ENCODE results near the gene ADCY6. TPM values are rescaled to one million over a fixed set of nuclear protein-coding genes. Genes with fewer than 3 reads are reported as not detected.
A peak's percentile ranks its signal among the peaks of the same experiment; 100 is the strongest.

The ADCY6 gene
- polyA plus RNA-seq, 6 donors from 2014 or later, result not detected

DNA sequence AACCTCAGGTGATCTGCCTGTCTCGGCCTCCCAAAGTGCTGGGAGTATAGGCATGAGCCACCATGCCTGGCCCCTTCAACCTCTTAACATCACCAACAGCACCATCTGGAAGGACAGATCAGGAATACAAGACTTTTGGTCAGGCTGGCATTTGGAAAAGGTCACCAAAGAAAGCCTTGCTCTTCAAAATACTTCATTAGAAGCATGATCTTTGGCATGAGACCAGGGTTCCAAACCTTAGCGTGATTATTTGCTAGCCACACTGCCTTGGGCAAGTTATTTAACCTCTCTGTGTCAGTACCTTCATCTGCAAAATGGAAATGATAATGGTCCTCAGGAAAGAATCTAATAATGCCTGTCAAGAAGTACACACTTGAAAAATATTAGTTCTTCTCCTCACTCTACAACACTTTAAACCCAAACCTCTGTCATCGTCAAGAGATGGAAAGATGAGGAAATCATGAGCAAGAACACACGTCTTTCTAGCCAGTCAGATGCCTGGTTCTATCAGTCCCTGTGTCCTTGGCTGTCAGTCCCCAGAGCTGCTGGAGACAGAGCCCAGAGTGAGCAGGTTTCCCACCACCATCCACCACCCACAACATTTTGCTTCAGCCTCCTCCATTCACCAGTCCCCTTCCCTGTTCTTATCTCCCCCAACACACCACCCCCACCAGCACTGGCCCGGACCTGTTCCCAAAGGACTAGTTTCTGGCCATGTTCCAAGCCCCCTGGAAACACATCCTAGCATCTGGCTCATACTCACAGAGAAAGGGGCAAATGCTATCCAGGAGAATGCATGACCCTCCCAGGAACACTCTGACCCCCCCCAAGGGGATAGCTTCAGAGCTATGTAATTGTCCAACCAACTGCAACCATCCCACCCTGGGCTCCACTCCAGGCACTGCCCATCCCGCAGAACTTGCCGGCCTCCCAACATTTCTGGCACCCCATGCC, 2.0 kb downstream of the ADCY6 start:
- Mint-ChIP-seq H3K4me3 (peak overlapping the region in 5 of 8 donors; percentile 2 to 89 (median 53)), H3K27ac (peak overlapping the region in 1 of 6 donors; percentile 5), H3K27me3 (peaks cover 42 to 69% (median 57%) of the 10 kb centered on the region in 3 donors), H3K4me1 (peaks cover 11 to 24% (median 18%) of the 10 kb centered on the region in 3 donors), H3K9me3 (no peaks in the 10 kb centered on the region), H3K36me3 (no peaks in the 10 kb centered on the region)
- DNase-seq (no peak), ATAC-seq (ENCODE audit: low read depth in 2 of 2) (no peak)

DNA sequence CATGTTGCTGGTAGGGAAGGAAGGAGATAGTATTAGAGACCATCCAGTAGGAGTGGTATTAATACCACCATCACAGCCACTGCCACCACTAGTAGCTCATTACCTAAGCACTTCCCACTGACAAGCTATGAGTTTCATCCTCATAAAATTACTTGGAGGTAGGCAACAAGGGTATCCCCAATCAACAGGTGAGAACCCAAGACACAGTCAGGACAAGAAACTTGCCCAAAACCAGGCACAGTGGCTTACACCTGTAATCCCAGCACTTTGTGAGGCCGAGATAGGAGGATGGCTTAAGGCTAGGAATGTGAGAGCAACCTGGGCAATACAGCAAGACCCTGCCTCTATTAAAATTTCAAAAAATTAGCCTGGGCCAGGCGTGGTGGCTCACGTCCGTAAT, 5.5 kb downstream of the ADCY6 start:
- Mint-ChIP-seq H3K36me3 (no peaks in the 10 kb centered on the region), H3K4me3 (no peak overlapping the region), H3K27ac (peak overlapping the region in 1 of 6 donors; percentile 49), H3K27me3 (peaks cover 29 to 42% (median 35%) of the 10 kb centered on the region in 3 donors), H3K4me1 (peaks cover under 1 to 12% (median 7%) of the 10 kb centered on the region in 3 donors), H3K9me3 (no peaks in the 10 kb centered on the region)
- DNase-seq (no peak), ATAC-seq (ENCODE audit: low read depth in 2 of 2) (no peak)

DNA sequence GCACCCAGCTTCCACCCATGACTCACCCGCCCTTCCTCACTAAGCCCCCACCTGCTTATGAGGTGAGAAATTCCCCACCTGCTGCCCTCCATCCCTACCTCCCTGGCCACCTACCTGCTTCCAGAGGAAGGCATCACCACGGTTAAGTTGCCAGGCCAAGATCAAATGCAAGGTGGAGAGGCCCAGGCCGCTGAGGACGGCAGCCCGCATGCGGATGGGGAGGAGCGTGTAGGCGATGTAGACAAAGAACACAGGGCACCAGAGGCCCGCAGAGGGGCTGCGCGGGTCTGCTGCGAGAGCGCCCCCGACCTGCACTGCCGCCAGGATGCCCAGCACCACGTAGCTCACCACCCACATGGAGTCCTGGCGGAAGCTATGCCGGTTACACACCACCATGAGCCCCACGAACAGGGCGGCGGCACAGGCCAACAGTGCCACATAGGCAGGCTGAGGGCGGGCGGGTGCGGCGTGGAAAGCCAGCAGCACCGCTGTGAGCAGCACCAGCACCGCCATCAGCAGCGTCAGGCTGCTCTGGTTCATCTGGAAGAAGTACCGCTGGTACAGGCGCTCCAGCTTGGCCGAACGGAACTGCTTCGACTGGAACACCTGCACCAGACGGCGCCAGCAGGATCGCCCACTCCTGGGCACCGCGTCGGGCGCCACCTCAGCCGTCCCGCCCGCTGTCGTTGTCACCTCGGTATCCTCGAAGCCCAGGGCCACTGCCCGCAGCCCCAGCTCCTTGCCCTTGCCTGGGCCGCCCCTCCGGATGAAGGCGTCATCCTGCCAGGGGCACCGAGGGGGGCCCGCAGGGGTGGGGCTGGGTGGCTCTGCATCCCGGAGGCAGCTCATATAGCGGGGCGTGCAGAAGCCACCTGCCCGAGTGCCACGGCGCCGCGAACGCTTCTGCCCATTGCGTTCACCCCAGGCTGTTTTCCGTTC, 6.2 kb downstream of the ADCY6 start:
- DNase-seq (no peak), ATAC-seq (ENCODE audit: low read depth in 2 of 2) (no peak)
- Mint-ChIP-seq H3K27me3 (peaks cover 24 to 35% (median 28%) of the 10 kb centered on the region in 3 donors), H3K9me3 (no peaks in the 10 kb centered on the region), H3K36me3 (no peaks in the 10 kb centered on the region), H3K27ac (peak overlapping the region in 1 of 6 donors; percentile 49), H3K4me1 (peaks cover 0 to 5% (median 0%) of the 10 kb centered on the region in 3 donors), H3K4me3 (no peak overlapping the region)

DNA sequence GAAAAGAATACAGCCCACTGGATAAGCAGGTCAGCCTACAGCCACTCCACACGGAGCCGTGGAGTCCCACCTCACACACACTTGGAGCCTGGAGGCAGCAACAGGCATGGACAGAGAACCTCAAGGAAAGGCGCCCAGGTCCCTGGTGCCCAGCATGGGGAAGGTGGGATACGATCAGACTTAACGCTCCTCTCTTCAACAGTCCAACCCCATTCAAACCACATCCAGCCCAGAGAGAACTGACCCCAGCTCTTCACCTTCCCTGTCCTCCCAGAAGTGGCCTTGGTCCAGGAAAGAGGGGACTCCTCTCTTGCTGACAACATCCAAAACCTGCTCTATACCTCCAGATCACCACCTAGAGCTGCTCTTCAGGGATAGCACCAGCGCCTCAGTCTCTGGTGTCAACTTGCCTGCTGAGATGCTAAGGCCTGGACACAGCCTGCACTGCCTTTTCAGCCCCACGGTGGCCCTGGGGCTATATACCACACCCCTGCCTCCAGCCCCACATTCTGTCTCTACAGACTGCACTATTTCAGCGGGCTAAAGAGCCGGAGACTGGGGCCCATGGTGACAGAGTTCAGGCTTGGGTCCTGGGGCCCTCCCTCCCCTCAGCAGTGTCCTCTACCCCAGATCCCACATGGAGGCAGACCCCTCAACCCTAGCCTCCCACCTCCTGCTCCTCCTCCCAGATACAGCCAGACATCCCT, 7.0 kb downstream of the ADCY6 start:
- H3K4me3 Mint-ChIP-seq, result no peak overlapping the region
- H3K9me3 Mint-ChIP-seq, result no peaks in the 10 kb centered on the region
- peaks cover 17 to 27% (median 20%) of the 10 kb centered on the region in 3 donors for H3K27me3 Mint-ChIP-seq
- H3K4me1 Mint-ChIP-seq, result peaks cover 0 to 5% (median 2%) of the 10 kb centered on the region in 3 donors
- no peak overlapping the region for H3K27ac Mint-ChIP-seq
- DNase-seq (no peak), ATAC-seq (ENCODE audit: low read depth in 2 of 2) (no peak)
- no peaks in the 10 kb centered on the region for H3K36me3 Mint-ChIP-seq

GRCh38 chr12:48780381-48781025, 8.4 kb downstream of the ADCY6 start:
- Mint-ChIP-seq H3K4me1 (peaks cover 0 to 5% (median 2%) of the 10 kb centered on the region in 3 donors), H3K4me3 (no peak overlapping the region), H3K27ac (no peak overlapping the region), H3K27me3 (peaks cover 4 to 16% (median 9%) of the 10 kb centered on the region in 3 donors), H3K36me3 (no peaks in the 10 kb centered on the region), H3K9me3 (no peaks in the 10 kb centered on the region)
- DNase-seq (no peak), ATAC-seq (ENCODE audit: low read depth in 2 of 2) (no peak)

DNA sequence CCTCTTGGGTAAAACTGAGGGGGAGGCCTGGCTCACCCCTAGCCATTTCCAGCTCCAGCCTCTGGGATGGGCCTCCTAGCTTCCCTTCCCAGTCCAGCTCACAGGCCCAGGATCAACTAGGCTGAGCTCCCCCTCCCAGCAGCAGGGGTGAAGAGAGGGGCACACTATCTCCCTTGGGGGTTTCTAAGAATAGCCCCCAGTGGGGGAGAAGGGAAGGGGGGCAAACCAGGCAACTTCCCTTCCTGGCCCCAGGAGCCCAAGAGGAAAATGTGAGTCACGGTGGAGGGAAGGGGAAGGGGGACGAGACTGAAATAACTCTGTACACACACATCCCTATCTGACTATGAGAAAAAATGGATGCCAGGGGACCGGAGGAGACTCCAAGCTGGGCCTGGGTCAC, 9.0 kb downstream of the ADCY6 start:
- no peaks in the 10 kb centered on the region for H3K9me3 Mint-ChIP-seq
- H3K4me1 Mint-ChIP-seq, result peaks cover 0 to 5% (median 2%) of the 10 kb centered on the region in 3 donors
- no peak for ATAC-seq (ENCODE audit: low read depth in 2 of 2)
- no peaks in the 10 kb centered on the region for H3K36me3 Mint-ChIP-seq
- H3K27ac Mint-ChIP-seq, result peak overlapping the region in 1 of 6 donors; percentile 59
- no peak for DNase-seq
- H3K4me3 Mint-ChIP-seq, result no peak overlapping the region
- peaks cover 4 to 11% (median 4%) of the 10 kb centered on the region in 3 donors for H3K27me3 Mint-ChIP-seq

DNA sequence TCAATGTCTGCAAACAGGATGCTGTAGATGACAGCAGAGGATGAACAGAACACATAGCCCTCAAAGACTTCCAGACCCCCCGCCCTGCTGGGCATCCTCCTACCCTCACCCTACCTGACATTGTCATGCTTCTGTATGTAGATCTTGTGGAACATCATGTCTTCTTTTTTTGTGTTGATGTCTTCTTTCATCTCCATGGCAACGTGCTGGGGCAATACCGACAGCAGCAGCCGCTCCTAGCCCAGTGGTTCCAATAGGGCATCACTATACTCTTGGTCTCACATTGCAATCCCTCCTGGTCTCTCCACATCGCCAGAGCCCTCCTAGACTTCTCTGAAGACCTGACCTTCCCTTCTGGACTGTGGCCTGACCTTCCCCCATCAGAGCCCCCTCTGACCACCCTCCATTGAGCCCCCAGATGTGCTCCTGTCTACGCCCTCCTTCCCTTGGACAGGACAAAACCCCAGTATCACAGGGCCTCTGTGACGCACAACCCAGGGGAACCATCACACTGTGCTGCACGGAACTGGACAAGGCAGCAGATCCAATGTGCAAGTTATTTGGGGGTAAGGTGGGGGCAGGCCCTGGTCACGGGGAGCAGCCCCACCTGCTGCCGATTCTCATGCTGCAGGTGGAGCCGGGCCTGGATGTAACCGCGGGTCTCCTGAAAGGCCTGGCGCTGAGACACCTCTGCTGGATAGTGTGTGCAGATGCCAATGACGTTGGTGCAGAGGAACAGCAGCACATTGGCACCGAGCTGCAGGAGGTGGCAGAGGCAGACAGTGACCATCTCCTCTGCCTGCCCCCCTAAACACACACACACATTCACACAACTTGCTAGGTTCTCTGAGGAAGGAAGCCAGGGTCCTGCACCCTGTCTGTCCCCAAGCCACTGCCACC, 11.1 kb downstream of the ADCY6 start:
- no peaks in the 10 kb centered on the region for H3K36me3 Mint-ChIP-seq
- no peak overlapping the region for H3K4me3 Mint-ChIP-seq
- no peak for DNase-seq
- H3K27me3 Mint-ChIP-seq, result peaks cover 0 to 8% (median 0%) of the 10 kb centered on the region in 3 donors
- no peaks in the 10 kb centered on the region for H3K9me3 Mint-ChIP-seq
- no peak for ATAC-seq (ENCODE audit: low read depth in 2 of 2)
- H3K27ac Mint-ChIP-seq, result no peak overlapping the region
- peaks cover 0 to 5% (median 2%) of the 10 kb centered on the region in 3 donors for H3K4me1 Mint-ChIP-seq

DNA sequence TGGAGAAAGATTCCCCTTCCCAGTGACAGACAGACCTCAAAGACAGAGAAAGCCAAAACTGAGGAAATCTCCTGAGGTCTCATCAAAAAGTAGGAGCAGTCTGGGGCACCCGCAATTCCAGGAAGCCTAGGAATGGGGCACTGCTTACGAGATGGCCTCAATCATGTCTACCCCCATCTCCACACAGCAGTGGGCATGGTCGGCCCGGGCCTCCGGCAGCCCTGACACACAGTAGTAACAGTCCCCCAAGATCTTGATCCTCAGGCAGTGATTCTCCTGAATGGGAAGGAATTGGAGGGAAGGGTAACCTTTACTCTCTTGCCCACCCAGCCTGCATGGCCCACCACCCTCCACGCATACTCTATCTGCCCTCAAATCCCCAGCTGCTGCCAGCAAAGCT, 11.9 kb downstream of the ADCY6 start:
- peaks cover 0 to 5% (median 2%) of the 10 kb centered on the region in 3 donors for H3K4me1 Mint-ChIP-seq
- no peaks in the 10 kb centered on the region for H3K9me3 Mint-ChIP-seq
- DNase-seq, result no peak
- no peak for ATAC-seq (ENCODE audit: low read depth in 2 of 2)
- H3K4me3 Mint-ChIP-seq, result no peak overlapping the region
- H3K27me3 Mint-ChIP-seq, result peaks cover 0 to 2% (median 0%) of the 10 kb centered on the region in 3 donors
- no peaks in the 10 kb centered on the region for H3K36me3 Mint-ChIP-seq
- H3K27ac Mint-ChIP-seq, result no peak overlapping the region

GRCh38 chr12:48775991-48776649, 12.8 kb downstream of the ADCY6 start:
- Mint-ChIP-seq H3K4me3 (no peak overlapping the region), H3K9me3 (no peaks in the 10 kb centered on the region), H3K36me3 (no peaks in the 10 kb centered on the region), H3K27me3 (no peaks in the 10 kb centered on the region), H3K27ac (no peak overlapping the region), H3K4me1 (peaks cover 0 to 5% (median 2%) of the 10 kb centered on the region in 3 donors)
- DNase-seq (no peak), ATAC-seq (ENCODE audit: low read depth in 2 of 2) (no peak)

- Mint-ChIP-seq H3K9me3 (no peaks in the 10 kb centered on the region), H3K4me3 (no peak overlapping the region), H3K27ac (no peak overlapping the region), H3K27me3 (no peaks in the 10 kb centered on the region), H3K4me1 (peaks cover 0 to 5% (median 2%) of the 10 kb centered on the region in 3 donors), H3K36me3 (no peaks in the 10 kb centered on the region)
- ATAC-seq (ENCODE audit: low read depth in 2 of 2) (no peak), DNase-seq (no peak)
These were observed 13.6 kb downstream of the ADCY6 start for GRCh38 chr12:48775299-48775698.

GRCh38 chr12:48774516-48774915, 14.4 kb downstream of the ADCY6 start:
- H3K27ac Mint-ChIP-seq, result peak overlapping the region in 1 of 6 donors; percentile 7
- peaks cover 0 to 2% (median 0%) of the 10 kb centered on the region in 3 donors for H3K4me1 Mint-ChIP-seq
- DNase-seq, result no peak

More at GRCh38 chr12:48774516-48774915, 14.4 kb downstream of the ADCY6 start:
- Mint-ChIP-seq H3K9me3 (no peaks in the 10 kb centered on the region), H3K36me3 (no peaks in the 10 kb centered on the region), H3K27me3 (no peaks in the 10 kb centered on the region), H3K4me3 (no peak overlapping the region)
- ATAC-seq (ENCODE audit: low read depth in 2 of 2), result no peak
